HG03025 (cell line): ENCODE results near the gene SPINDOC.
"Not testable (repeated sequence)": the region's sequence is repeated elsewhere in the genome, so short reads cannot be mapped to it uniquely, and the experiment has no call there.

ENCODE experiments used
- ATAC-seq: cut with Tn5 transposase; IDR thresholded peaks from one replicate; pipeline ENCODE4 v1.9.1; 2021; ENCODE audit warnings: mild to moderate bottlenecking, moderate library complexity; ENCODE audit not compliant: unreplicated experiment, low FRiP score

Gene SPINDOC, protein sequence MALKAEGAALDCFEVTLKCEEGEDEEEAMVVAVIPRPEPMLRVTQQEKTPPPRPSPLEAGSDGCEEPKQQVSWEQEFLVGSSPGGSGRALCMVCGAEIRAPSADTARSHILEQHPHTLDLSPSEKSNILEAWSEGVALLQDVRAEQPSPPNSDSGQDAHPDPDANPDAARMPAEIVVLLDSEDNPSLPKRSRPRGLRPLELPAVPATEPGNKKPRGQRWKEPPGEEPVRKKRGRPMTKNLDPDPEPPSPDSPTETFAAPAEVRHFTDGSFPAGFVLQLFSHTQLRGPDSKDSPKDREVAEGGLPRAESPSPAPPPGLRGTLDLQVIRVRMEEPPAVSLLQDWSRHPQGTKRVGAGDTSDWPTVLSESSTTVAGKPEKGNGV

DNA sequence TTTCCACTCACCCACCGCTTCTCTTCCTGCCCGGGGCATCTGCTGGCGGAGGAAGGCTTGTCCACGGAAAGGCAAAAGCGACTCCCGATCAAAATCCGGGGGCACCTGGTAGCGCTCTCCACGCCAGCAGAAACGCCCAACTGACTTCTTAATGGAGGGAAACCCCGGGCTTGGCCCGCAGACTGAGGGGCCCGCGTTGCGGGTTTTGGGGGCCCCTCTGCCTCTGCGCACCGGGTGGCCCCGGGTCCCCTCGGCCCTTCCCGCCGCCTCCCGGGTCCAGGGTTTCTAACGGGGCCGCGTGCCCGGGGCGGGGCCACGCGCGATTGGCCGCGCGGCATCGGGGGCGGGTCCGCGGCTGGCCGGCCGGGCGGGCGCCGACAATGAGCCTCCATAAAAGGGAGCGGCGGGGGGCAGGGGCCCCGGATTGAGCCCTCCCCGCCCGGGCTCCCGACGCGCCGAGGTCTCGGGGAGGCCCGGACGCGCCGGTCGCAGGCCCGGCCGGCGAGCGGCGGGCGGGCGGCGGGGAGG lies at the start of gene SPINDOC:
Gene SPINDOC, plus strand, starts transcription at position 422 of the 528 bp plus-strand sequence. CDS start 231 bp downstream, outside the sequence.
- ATAC-seq, result peak; percentile 67

DNA sequence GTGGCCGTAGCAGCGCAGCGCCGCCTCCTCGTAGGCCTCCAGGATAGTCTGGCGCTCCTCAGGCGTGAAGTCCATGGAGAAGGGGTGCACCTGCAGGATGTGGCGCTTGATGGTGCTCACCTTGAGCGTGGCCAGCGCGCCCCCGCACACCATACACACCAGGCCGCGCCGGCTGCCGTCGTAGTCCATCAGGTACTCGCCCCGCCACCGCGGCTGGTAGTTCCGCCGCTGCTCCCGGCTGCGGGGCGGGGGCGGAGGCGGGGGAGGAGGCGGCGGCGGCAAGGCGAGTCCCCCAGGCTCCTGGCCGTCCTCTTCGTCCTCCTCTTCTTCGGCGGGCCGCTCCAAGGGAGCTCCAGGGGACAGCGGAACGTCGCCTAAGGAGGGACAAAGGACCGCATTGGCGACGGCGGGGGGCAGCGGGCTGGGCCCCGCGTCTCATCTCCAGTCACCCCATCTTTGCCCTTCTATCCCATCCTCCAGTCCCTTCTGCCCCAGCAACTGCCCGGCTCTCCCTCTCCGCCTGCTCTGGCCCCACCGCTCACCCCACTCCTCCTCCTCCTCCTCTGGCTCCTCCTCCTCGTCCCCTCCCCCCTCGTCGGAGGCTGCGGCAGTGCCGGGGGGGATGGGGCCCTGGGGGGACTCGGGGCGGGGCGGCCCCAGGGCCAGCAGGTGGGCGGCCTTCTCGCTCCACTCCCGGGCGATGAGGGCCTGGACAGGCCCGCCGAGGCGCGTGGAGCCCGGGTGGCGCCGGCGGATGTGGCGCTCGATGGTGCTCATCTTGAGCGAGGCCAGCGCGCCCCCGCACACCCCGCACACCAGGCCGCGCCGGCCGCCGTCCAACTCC lies 49.5 kb upstream of the SPINDOC start:
- ATAC-seq, result no peak

DNA sequence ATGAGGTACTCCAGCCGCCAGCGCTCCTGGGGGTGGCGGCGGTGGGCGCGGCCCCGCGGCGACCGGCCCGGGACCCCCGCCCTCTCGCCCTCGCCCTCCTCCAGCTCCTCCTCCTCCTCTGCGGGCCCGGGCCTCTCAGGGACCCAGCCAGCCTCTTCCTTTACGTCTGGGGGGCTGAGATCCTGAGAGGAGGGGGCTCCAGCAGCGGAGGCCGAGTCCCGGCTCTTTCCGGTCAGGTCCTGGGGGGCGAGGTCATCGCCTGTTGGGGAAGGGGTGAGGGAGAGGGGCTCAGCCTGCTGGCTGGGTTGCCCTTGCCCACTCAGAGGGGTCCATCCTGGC lies 48.9 kb upstream of the SPINDOC start:
- ATAC-seq, result no peak

DNA sequence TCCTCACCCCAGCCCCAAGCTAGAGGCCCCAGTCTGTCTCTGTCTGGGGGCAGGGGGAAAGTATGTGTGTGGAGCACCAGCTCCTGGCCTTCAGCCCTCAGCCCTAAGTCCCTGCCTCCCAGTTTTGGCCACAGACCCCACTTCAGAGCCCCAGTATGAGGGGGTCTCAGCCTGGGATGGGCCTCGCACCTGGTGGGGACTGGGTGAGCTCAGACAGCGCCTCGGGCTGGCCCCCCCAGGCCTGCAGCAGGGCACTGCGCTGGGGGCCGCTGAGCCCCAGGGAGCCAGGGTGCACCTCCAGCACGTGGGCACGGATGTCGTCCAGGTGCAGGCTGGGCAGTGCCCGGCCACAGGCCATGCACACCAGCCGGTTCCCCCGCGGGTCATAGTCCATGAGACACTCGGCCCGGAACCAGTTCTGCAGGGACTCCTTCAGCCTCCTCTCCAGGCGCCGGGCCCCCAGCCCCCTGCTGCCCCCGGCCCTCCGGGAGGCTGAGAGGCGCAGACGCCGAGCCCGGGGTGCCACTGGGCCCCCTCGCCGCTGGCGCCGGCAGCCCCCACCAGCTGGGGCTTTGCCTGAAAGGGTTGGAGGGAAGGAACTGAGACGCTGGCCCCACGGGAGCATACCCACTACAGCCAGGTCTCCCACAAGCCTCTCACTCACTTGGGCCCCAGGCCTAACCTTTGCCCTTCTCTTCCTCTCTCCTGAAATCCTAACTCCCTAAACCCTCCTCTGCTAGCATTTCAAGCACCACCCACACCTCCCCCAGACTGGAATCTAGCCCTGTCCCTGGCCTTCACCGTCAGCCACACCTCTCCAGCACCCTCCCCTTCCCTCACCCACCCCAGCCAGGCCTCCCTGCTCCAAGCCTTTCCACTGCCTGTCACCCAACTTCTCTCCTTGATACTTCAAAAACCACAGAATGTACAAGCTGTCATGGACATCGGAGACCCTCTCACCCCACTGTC lies 48.3 kb upstream of the SPINDOC start:
- no peak for ATAC-seq

DNA sequence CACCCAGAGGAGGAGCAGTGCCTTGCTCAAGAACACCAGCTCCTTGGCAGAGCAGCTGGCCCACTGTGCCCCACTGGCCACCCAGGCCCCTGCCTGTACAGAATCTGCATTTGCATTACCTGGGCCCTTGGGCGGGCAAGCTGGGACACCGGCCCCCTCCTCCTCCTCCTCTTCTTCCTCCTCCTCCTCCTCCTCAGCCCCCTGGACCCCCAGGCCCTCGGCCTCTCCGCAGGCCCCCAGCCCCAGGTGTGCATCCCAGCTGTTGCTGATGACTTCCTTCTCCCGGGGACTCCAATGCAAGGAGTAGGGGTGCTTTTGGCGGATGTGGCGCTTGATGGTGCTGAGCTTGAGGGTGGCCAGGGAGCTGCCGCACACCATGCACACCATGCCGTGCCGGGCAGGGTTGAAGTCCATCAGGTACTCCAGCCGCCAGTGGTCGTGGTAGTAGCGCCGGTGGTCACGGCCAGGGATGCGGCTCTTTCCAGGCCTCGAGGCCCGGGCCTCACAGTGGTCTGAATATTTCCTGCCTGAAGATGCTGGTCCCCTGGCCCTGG lies 47.5 kb upstream of the SPINDOC start:
- ATAC-seq, result no peak

DNA sequence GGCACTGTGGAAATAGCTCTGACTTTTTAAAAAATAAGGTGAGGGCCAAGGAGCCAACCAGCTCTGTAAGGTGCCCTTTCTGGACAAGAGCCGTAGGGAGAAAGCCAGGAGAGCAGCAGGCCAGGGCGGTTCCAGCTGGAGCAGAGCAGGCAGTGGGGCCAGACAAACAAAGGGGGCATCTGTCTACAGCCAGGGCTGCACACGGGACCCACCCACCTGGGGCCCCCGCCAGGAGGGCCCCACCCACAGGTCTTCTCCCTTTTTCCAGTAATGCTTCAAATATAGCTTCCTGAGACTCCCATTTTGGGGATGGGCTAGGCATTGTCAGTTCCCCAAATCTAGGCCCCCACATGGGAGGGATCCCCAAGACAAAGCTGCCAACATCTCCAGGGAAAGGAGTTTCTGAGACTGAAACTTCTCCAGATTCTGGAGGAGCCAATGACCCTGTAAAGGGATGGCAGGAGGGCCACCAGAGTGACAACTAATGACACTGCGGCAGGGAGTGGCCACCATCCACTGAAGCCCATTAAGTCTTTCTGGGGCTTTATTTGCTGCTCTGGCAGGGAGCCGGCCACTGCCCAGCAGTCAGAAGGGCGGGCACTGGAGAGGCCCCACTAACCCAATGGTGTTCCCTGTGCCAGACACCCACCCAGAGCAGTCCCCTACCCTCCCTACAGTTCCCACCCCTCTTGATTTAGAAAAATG lies 46.6 kb upstream of the SPINDOC start:
- ATAC-seq, result no peak

DNA sequence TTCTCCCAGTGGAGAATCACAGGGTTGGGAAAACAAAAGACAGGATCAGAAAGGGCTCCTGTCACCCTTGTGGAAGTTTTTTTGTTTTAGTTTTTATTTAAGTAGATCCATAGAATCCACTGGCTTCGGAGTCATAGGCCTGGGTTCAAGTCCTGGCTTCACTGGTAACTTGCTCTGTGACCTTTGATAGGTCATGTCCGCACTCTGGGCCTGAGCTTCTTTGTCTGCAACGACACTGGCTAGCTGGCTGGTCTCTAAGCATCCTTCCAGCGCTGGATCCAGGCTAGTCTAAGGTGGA lies 46.0 kb upstream of the SPINDOC start:
- ATAC-seq, result no peak

DNA sequence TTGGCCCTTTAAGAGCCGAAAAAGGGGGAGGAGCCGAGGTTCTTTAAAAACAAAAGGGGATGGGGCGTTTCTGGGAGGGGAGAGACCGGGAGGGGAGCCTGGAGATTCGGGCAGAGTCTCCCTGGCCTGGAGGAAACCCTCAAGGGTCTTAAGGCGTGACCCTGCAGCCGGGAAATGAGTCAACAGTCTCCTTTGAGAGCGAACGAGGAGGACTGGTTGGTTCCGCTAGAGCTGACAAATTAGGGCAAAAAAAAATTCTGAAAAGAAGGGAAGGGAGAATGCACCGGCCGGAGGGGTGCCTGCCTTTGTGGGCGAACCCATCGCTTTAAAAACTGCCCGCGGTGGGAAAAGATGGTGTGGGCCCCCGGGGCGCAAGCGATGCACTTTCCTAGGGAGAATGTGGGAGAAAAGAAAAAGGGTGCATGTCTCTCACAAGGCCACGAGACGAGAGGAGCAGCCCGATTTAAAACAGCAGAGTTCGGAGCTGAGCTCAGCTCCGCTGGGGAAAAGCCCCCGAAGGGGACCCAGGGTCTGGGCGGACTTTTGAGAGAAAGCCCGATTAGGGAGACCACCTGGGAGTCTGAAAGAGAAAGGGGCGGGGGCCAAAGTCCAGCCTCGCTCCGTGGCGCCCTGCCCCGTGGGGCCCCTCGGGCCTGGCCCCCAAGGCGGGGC lies 45.6 kb upstream of the SPINDOC start:
- ATAC-seq, result peak; percentile 7

DNA sequence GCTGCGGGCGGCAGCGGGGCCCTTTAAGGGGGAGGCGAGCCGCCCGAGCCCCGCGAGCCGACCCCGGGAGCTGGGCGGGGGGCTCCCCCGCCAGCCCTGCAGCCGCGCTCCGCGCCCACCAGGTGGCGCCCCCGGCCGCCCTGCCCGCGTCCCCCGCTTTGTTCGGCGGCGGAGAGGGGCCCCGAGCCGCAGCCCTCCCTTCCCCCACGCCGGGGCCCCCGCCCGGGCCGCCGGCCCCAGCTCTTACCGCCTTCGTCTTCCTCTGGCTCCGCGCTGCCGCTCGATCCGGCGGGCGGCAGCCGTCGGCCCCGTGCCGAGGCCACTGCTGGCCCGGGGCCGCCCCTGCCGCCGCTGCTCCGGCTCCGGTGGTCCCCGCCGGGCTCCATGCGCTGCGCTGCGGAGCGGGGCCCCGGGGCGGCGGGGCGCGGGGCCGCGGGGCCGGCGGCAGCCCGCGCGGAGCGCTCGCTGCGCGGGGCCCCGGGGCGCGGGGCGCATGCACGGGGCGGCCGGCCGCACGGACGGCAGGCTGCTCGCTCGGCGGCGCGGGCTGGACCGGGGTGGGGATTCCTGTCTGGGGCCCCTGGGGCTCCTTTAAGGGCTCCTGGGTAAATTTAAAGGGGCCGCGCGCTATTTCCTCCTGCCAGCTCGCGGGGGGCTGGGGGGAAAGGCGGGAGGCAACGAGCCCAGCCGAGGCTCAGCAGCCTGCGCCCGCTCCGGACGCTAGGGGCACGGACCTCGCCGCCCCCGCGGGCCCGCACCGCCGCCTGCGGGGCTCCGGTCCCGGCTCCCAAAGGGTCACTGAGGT lies 44.8 kb upstream of the SPINDOC start, which contains the start of gene ZFTA:
Gene ZFTA, minus strand, starts transcription at position 539 of the 805 bp plus-strand sequence. Its CDS starts 153 bp downstream, at position 386.
- ATAC-seq, result peak; percentile 44

DNA sequence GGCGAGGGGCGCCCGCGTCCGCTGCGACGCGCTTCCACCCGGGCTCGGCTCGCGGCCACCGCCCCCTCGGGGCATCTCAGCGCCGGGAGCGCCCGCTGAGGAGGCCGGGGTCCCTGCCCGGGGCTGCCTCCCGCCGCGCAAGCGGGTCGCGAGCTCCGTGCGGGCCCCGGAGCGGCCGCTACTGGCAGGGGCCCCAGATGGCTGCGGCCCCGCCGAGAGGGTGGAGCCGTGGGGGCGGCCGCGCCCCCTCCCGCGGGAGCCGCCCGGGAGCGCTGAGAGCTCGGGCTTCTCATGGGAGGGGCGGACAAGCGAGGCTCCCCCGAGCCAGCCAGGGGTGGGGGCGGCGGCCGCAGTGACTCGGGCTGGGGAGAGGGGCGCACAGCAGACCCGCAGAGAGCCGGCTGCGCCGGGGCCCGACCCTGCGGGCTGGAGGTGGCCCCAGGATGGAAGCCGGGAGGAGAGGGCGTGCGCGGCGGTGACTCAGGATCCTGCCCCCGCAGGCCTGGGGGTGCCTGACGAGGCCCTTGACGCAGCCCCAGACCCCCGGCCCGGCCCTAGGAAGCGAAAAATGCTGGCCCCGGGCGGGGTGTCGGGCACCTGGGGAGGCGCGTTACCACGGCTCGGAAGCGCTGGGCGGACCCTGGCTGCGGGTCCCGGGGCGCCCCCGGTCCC lies 44.1 kb upstream of the SPINDOC start:
- ATAC-seq, result peak; percentile 19

DNA sequence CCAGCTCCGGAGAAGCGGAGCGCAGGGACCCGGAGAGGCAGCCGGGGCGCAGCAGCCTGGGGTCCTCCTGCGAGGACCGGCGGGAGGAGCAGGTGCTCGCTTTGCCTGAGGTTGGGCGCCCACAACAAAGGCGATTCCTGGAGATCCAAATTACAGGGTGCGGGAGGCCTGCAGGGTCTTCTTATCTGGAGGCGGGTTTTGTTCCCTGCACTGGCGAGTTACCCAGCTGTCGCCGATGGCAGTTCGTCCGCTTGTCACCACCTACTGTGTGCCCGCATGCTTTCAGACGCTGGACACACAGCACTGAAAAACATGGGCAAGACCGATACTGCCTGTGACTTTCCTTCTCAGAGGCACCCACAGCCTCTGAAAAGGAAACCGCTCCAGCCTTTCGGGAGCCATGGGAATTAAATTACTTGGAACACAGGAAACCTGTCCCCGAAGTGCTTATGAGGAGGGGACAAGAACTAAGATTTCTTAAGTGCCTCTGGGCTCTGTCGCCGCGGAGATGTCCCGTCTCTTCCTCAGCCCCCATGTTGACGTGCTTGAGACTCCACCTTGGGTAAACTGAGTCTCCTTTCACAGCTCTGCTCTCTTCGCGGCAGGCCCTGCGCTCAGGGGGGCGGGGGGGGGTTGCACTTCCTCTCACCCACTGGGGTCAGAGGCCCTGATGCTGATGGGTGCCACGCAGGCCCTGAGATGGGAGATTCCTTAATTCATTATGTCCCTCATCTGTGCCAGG lies 43.4 kb upstream of the SPINDOC start:
- no peak for ATAC-seq

DNA sequence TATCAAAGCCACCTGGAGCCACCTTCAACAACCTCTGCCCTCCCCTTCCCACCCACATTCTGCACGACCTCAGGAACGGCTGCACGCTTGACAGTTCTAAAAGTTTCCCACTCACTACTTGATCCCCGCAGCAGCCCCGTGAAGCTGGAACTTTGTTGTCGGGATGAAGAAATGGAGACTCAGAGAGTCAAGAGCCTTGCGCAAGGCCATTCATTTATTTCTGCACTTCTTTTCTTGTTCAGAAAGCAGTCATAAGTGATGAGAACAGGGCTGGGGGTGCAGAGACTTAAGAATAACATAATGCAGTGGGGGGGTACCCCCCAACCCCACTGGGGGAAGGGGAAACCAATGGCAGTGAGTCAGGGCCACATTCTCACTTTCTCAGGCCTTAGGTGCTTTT lies 42.5 kb upstream of the SPINDOC start:
- no peak for ATAC-seq

DNA sequence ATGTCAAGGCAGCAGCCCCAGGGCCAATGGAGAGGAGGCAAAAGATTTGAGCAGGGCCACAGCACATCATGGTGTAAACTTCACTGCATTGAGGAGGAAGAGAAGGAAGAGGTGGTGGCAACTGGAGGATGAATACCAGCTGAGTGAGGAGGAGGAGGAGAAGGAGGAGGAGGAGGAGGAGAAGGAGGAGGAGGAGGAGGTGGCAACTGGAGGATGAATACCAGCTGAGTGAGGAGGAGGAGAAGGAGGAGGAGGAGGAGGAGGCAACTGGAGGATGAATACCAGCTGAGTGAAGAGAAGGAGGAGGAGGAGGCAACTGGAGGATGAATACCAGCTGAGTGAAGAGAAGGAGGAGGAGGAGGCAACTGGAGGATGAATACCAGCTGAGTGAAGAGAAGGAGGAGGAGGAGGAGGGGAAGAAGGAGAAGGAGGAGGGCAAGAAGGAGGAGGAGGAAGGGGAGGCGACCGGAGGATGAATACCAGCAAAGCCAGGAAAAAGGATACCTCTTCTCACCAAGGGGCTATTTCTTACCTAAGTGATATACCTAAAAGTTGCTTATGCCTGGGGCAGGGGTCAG lies 41.4 kb upstream of the SPINDOC start:
- not testable (repeated sequence) for ATAC-seq

DNA sequence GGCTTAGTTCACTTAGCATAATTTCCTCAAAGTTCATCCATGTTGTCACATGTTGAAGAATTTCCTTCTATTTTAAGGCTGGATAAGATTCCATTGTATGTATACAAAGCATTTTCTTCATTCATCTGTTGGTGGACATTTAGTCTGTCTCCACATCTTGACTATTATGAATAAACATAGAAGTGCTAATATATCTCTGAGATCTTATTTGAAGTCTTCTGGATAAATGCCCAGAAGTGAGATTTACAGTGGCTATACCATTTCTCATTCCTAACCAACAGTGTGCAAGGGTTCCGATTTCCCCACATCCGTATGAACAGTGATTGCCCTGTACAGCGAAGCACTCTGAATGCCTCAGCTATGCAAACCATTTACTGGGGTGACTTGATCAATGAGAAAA lies 38.1 kb upstream of the SPINDOC start:
- ATAC-seq, result no peak

DNA sequence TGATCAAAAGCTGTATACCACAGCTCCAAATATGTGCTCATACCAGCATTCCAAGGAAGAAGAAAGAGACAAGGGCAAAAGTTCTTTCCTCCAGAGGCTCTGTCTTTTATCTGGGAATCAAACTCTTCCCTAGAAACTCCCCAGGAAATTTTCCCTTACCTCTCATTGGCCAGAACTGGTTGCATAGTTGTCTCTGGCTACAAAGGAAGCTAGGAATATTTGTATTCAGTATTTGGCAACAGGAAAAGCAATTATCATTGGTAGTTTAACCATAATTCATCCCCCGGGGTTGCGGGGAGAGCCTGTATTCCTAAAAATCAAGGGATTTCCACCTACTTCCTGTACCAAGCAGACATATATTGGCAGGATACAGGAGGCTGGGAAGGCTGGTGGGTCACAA lies 34.2 kb upstream of the SPINDOC start:
- ATAC-seq, result no peak

DNA sequence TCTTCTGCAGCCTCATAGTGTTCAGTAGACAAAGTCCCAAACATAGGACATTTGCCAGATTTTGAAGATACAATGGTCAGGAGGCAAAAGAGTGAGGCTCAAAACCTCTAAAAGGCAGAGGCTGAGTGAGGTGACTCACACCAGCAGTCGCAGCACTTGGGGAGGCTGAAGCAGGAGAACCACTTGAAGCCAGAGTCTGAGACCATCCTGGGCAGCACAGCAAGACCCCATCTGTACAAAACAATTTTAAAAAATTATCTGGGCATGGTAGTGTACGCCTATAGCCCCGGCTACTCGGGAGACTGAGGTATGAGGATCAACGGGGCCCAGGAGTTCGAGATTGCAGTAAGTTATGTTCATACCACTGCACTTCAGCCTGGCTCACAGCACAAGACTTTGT lies 30.5 kb upstream of the SPINDOC start:
- no peak for ATAC-seq
